Activated T-cell treated with anti-CD3 and anti-CD28 coated beads, Interleukin-2, amount 50 U/mL, for 72 hours (primary cell): ENCODE measurements around the gene UBE2QL1. TPM values are rescaled to one million over a fixed set of nuclear protein-coding genes. Genes with fewer than 3 reads are reported as not detected.
"Not testable (repeated sequence)": the region's sequence is repeated elsewhere in the genome, so short reads cannot be mapped to it uniquely, and the experiment has no call there.

Source experiments
- ATAC-seq, 2 donors: fragments of 150-1000 bp; cut with Tn5 transposase; replicated peaks in 1 of 2; 2 replicates each; pipeline ENCODE4 v1.10.0; 2021; ENCODE audit warnings: moderate library complexity in 2 of 2, mild to moderate bottlenecking in 1 of 2
- DNase-seq, 2 donors: peaks; one replicate each; pipeline ENCODE4 v3.0.0; 2021 to 2022; ENCODE audit warnings: mixed read lengths in 1 of 2
- H3K27ac Mint-ChIP-seq: one replicate; pipeline ENCODE4 v1.8.0; 2022; ENCODE audit warnings: mild to moderate bottlenecking, moderate library complexity, mixed read lengths
- H3K27me3 Mint-ChIP-seq: one replicate; pipeline ENCODE4 v1.8.0; 2022; ENCODE audit warnings: low read depth, mixed read lengths
- H3K36me3 Mint-ChIP-seq, 2 donors: one replicate each; pipeline ENCODE4 v1.8.0; 2022; ENCODE audit warnings: mixed read lengths in 2 of 2, mild to moderate bottlenecking in 1 of 2; ENCODE audit not compliant: insufficient read depth in 2 of 2
- H3K4me1 Mint-ChIP-seq: one replicate; pipeline ENCODE4 v1.8.0; 2022; ENCODE audit warnings: low read depth, mixed read lengths
- H3K4me3 Mint-ChIP-seq, 2 donors: one replicate each; pipeline ENCODE4 v1.8.0; 2022; ENCODE audit warnings: mild to moderate bottlenecking in 2 of 2, mixed read lengths in 2 of 2, moderate library complexity in 2 of 2
- H3K9me3 Mint-ChIP-seq, 2 donors: one replicate each; pipeline ENCODE4 v1.8.0; 2022; ENCODE audit warnings: mixed read lengths in 2 of 2
- total RNA-seq, 2 donors: library from RNA; stranded (reverse); gene quantifications; one replicate each; pipeline ENCODE4 v1.2.3, GENCODE V29; 2022

The UBE2QL1 gene
- total RNA-seq, 2 donors from 2014 or later, result 0.19 to 0.28 TPM

GRCh38 chr5:6505416-6505755 is 56.7 kb downstream of the UBE2QL1 start:
- Mint-ChIP-seq H3K9me3 (peaks cover 0 to 2% of the 10 kb centered on the region in 2 donors), H3K27me3 (peaks cover 15% of the 10 kb centered on the region), H3K4me3 (no peak overlapping the region), H3K36me3 (no peaks in the 10 kb centered on the region), H3K4me1 (no peaks in the 10 kb centered on the region), H3K27ac (no peak overlapping the region)
- DNase-seq (no peak), ATAC-seq (no peak)

GRCh38 chr5:6505783-6506557 is 57.3 kb downstream of the UBE2QL1 start:
- Mint-ChIP-seq H3K4me1 (no peaks in the 10 kb centered on the region), H3K9me3 (peaks cover 0 to 2% of the 10 kb centered on the region in 2 donors), H3K36me3 (no peaks in the 10 kb centered on the region), H3K27ac (no peak overlapping the region), H3K4me3 (no peak overlapping the region), H3K27me3 (peaks cover 15% of the 10 kb centered on the region)
- DNase-seq, result no peak
- ATAC-seq, result no peak

- Mint-ChIP-seq H3K27me3 (peaks cover 15% of the 10 kb centered on the region), H3K27ac (no peak overlapping the region), H3K4me3 (no peak overlapping the region), H3K9me3 (peaks cover 0 to 2% of the 10 kb centered on the region in 2 donors), H3K36me3 (no peaks in the 10 kb centered on the region), H3K4me1 (no peaks in the 10 kb centered on the region)
- ATAC-seq (no peak), DNase-seq (no peak)
Measured at GRCh38 chr5:6506611-6507010, 58.0 kb downstream of the UBE2QL1 start.

- Mint-ChIP-seq H3K36me3 (no peaks in the 10 kb centered on the region), H3K9me3 (peaks cover 0 to 2% of the 10 kb centered on the region in 2 donors)
- ATAC-seq, result no peak
Measured at GRCh38 chr5:6508931-6509330, 60.3 kb downstream of the UBE2QL1 start.

GRCh38 chr5:6510132-6510531 is 61.5 kb downstream of the UBE2QL1 start:
- Mint-ChIP-seq H3K4me3 (no peak overlapping the region), H3K27ac (no peak overlapping the region), H3K4me1 (no peaks in the 10 kb centered on the region), H3K27me3 (peaks cover 8% of the 10 kb centered on the region), H3K9me3 (no peaks in the 10 kb centered on the region), H3K36me3 (no peaks in the 10 kb centered on the region)
- DNase-seq, result no peak
- no peak for ATAC-seq

More at GRCh38 chr5:6508931-6509330, 60.3 kb downstream of the UBE2QL1 start:
- no peak overlapping the region for H3K4me3 Mint-ChIP-seq
- H3K27me3 Mint-ChIP-seq, result peaks cover 15% of the 10 kb centered on the region
- DNase-seq, result no peak
- no peak overlapping the region for H3K27ac Mint-ChIP-seq
- no peaks in the 10 kb centered on the region for H3K4me1 Mint-ChIP-seq

- ATAC-seq, result no peak
- no peaks in the 10 kb centered on the region for H3K27me3 Mint-ChIP-seq
- H3K4me1 Mint-ChIP-seq, result no peaks in the 10 kb centered on the region
- no peaks in the 10 kb centered on the region for H3K36me3 Mint-ChIP-seq
- H3K4me3 Mint-ChIP-seq, result no peak overlapping the region
- no peak overlapping the region for H3K27ac Mint-ChIP-seq
- no peak for DNase-seq
- H3K9me3 Mint-ChIP-seq, result no peaks in the 10 kb centered on the region
Measured at GRCh38 chr5:6510973-6511372, 62.3 kb downstream of the UBE2QL1 start.

GRCh38 chr5:6515812-6516211 is 67.2 kb downstream of the UBE2QL1 start:
- not testable (repeated sequence) for H3K36me3 Mint-ChIP-seq, DNase-seq, H3K27ac Mint-ChIP-seq, H3K9me3 Mint-ChIP-seq, H3K4me3 Mint-ChIP-seq, ATAC-seq, H3K4me1 Mint-ChIP-seq
- peaks cover 16% of the 10 kb centered on the region for H3K27me3 Mint-ChIP-seq

GRCh38 chr5:6516823-6517222 is 68.2 kb downstream of the UBE2QL1 start:
- H3K36me3 Mint-ChIP-seq, result no peaks in the 10 kb centered on the region
- no peaks in the 10 kb centered on the region for H3K9me3 Mint-ChIP-seq
- ATAC-seq (no peak), DNase-seq (no peak)
- H3K27ac Mint-ChIP-seq, result no peak overlapping the region
- H3K4me1 Mint-ChIP-seq, result no peaks in the 10 kb centered on the region
- H3K27me3 Mint-ChIP-seq, result peaks cover 16% of the 10 kb centered on the region
- H3K4me3 Mint-ChIP-seq, result no peak overlapping the region

GRCh38 chr5:6517510-6517909 is 68.9 kb downstream of the UBE2QL1 start:
- Mint-ChIP-seq H3K4me3 (no peak overlapping the region), H3K9me3 (no peaks in the 10 kb centered on the region), H3K27ac (no peak overlapping the region), H3K27me3 (peaks cover 16% of the 10 kb centered on the region), H3K36me3 (no peaks in the 10 kb centered on the region), H3K4me1 (no peaks in the 10 kb centered on the region)
- ATAC-seq (no peak), DNase-seq (no peak)

- DNase-seq, result no peak
- Mint-ChIP-seq H3K9me3 (no peaks in the 10 kb centered on the region), H3K4me3 (no peak overlapping the region), H3K27ac (no peak overlapping the region), H3K27me3 (peaks cover 16% of the 10 kb centered on the region), H3K4me1 (no peaks in the 10 kb centered on the region), H3K36me3 (no peaks in the 10 kb centered on the region)
- no peak for ATAC-seq
Measured at GRCh38 chr5:6518298-6519057, 69.8 kb downstream of the UBE2QL1 start.

GRCh38 chr5:6520201-6520600 is 71.5 kb downstream of the UBE2QL1 start:
- H3K4me1 Mint-ChIP-seq, result no peaks in the 10 kb centered on the region
- H3K27me3 Mint-ChIP-seq, result peaks cover 16% of the 10 kb centered on the region
- no peak overlapping the region for H3K4me3 Mint-ChIP-seq
- DNase-seq, result no peak
- no peaks in the 10 kb centered on the region for H3K36me3 Mint-ChIP-seq
- ATAC-seq, result no peak
- no peaks in the 10 kb centered on the region for H3K9me3 Mint-ChIP-seq
- H3K27ac Mint-ChIP-seq, result no peak overlapping the region

- no peak overlapping the region for H3K27ac Mint-ChIP-seq
- no peak overlapping the region for H3K4me3 Mint-ChIP-seq
- no peaks in the 10 kb centered on the region for H3K9me3 Mint-ChIP-seq
- H3K36me3 Mint-ChIP-seq, result no peaks in the 10 kb centered on the region
- DNase-seq (no peak), ATAC-seq (no peak)
- H3K4me1 Mint-ChIP-seq, result no peaks in the 10 kb centered on the region
- peaks cover 9% of the 10 kb centered on the region for H3K27me3 Mint-ChIP-seq
Measured at GRCh38 chr5:6522331-6522730, 73.7 kb downstream of the UBE2QL1 start.

- no peaks in the 10 kb centered on the region for H3K4me1 Mint-ChIP-seq
- H3K4me3 Mint-ChIP-seq, result no peak overlapping the region
- no peaks in the 10 kb centered on the region for H3K9me3 Mint-ChIP-seq
- H3K27ac Mint-ChIP-seq, result no peak overlapping the region
- no peaks in the 10 kb centered on the region for H3K36me3 Mint-ChIP-seq
- H3K27me3 Mint-ChIP-seq, result peaks cover 8% of the 10 kb centered on the region
- ATAC-seq, result no peak
- no peak for DNase-seq
Measured at GRCh38 chr5:6522923-6523322, 74.3 kb downstream of the UBE2QL1 start.
